Suppressor macrophage treated with lipopolysaccharide for 4 hours (primary cell): ENCODE results near the gene HOXC10.

Experiments
- DNase-seq: peaks from one replicate; pipeline ENCODE4 v3.0.0-alpha.2; 2020

The HOXC10 gene

GRCh38 chr12:53965281-53966084 is 19.5 kb upstream of the HOXC10 start:
- no peak for DNase-seq

GRCh38 chr12:53966085-53966384 is 18.9 kb upstream of the HOXC10 start:
- no peak for DNase-seq

DNA sequence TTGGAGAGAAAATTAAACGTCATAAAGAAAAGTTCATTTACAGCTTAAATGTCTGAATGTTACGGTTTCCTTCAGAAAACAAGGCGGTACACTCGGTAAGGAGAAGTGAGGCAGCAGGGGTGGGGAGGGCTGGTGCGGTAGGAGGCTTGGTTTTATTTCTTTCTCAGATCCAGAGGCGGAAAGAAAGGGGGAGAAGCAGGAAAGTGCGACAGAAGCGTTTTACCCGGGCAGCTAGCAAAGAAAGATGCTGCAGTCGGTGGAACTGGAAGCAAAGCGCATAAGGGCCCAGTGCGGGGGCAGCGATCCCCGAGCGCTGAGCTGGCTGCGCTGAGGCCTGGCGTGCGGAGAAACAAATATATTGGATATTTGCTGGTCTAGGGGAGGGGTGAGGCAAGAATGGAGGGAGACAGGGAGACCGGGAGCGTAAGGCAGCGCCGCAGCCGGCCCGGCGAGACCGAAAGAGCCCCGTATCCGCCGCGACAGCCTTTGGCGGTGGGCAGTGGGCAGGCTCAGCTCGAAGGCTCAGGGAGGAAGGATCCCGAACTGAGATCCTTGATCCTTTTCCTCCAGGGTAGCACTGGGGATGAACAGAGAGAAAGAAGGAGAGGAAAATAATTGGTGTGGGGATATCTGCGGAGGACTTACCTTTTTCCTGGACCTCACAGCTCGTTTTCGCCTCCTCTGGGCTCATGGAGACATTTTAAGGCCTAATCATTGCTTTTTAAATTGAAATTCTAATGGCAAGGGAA is 18.4 kb upstream of the HOXC10 start:
- no peak for DNase-seq

DNA sequence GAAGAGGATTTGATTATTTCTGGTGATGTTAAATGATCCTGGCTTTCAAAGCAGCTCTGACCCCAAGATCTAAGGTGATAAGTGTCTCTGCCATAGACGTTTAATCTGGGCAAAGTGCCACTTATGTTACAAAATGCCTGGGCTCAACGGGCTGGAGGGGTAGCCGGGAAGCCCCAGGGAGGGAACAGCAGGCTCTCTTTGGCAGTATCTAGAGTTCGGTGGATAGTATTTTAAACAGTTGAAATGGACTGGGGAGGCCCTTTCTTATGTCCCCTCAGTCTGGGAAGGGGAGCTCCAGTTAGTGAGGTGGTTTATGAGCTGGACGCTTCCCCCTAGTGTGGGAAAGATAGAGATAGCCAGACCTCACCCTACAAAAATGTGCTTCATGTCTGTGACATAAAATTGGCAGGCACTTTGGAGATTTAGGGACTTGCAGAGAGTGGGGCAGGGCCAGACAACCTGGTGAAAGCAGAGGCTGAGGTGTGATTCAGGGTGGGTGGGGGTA is 17.5 kb upstream of the HOXC10 start:
- DNase-seq, result no peak

DNA sequence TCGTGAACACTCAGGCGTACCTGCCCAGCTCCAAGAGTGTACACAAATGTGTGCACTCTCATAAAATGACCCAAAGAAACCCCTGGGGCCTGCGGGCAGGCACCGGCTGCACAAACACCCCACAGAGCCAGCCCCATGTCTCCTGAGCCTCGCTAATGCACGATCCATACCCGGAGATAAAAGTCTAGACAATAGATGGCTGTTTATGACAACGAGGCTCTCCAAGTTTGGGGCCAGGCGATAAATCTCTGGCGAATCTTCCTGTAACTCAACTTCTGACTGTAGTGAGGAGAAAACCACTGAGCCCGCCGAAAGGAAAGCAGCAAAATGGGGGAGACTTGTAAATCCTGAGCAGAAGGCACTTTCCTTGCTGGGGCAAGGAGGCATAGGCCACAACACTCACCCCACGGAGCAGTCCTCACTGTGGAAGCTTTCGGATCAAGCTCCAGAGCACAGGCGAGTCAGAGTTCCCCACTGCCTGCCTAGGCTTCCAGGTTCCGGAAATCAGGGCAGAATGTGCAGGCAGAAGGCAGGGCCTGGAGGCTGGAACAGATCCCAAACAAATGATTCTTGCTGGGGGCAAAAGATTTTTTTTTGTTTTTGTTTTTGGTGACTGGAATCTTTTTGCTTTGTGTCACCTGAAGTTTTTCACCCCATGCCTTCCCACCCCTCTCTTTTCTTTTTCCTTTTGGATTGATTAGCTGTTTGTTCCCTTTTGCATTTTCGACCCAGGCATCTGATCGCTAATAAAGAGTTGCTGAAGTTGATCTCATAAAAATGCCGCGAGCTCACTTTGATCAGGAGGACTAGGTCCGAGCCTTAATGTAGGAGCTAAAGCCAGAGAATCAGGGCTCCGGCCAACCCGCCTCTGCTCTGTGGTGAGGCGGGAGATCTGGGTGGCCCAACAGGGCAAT is 16.5 kb upstream of the HOXC10 start:
- DNase-seq, result no peak

GRCh38 chr12:53969588-53970259 is 15.2 kb upstream of the HOXC10 start:
- no peak for DNase-seq

DNA sequence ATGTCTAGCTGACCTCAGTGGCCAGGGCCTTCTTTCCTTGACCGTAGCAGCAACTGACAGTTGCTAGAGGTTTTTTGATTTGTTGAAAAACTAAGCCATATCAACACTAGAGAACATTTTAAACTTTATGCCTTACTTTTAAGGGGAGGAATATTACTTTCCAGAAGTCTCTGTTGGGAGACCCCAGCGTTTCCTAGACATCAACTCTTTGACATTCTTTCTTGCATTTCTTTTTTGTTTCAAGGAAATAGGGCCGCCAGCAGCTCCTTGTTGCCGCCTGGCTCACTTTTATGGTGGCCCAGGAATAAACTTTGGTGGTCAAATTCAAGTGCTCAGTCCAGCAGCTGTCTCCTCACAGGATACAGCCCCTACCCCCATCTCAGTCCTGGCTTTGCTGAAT is 14.5 kb upstream of the HOXC10 start:
- DNase-seq, result no peak

DNA sequence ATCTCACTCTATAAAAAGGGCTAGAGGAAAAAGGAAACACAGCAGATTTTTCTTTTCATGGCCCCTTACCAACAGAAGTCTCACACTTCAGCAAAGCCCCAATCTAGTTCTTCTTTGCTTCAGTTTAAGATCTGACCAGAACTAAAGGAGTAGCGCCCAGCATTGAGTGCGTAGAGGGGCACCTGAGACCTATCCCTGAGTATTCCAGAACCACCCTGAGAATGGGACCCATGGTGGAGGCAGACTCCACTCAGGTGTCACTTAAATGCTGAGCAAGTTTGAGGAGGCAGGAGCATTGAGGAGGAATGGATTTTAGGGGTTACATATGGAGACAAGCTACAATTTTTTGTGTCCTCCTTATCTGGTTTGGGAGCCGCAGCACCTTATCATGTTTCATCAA is 13.8 kb upstream of the HOXC10 start:
- no peak for DNase-seq

GRCh38 chr12:53971686-53972085 is 13.3 kb upstream of the HOXC10 start:
- DNase-seq, result no peak

GRCh38 chr12:53972152-53972702 is 12.7 kb upstream of the HOXC10 start:
- no peak for DNase-seq

- no peak for DNase-seq
These were observed 12.2 kb upstream of the HOXC10 start, which contains the start of gene HOXC11 for GRCh38 chr12:53972722-53973235. Gene HOXC11 (plus strand): TSS chr12:53973126. CDS start chr12:53973242, 116 bp downstream.

DNA sequence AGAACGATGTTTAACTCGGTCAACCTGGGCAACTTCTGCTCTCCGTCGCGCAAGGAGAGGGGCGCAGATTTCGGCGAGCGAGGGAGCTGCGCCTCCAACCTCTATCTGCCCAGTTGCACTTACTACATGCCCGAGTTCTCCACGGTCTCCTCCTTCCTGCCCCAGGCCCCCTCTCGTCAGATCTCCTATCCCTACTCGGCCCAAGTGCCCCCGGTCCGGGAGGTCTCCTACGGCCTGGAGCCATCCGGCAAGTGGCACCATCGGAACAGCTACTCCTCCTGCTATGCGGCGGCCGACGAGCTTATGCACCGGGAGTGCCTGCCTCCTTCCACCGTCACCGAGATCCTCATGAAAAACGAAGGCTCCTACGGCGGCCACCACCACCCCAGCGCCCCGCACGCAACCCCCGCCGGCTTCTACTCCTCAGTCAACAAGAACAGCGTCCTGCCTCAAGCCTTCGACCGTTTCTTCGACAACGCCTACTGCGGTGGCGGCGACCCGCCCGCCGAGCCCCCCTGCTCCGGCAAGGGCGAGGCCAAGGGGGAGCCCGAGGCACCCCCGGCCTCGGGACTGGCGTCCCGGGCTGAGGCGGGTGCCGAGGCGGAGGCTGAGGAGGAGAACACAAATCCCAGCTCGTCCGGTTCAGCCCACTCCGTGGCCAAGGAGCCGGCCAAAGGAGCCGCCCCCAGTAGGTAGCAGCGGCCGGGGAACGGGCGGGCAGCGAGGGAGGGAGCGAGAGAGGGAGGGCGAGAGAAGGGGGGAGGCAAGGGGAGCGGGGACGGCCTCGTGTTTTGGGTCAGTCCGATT is 11.5 kb upstream of the HOXC10 start:
- no peak for DNase-seq

- peak; percentile 19 for DNase-seq
These were observed 10.6 kb upstream of the HOXC10 start, which contains the start of gene HOTAIR for GRCh38 chr12:53974084-53975063. Gene HOTAIR (minus strand): TSS chr12:53974954.

- DNase-seq, result no peak
These were observed 9.9 kb upstream of the HOXC10 start for GRCh38 chr12:53975064-53975471.

DNA sequence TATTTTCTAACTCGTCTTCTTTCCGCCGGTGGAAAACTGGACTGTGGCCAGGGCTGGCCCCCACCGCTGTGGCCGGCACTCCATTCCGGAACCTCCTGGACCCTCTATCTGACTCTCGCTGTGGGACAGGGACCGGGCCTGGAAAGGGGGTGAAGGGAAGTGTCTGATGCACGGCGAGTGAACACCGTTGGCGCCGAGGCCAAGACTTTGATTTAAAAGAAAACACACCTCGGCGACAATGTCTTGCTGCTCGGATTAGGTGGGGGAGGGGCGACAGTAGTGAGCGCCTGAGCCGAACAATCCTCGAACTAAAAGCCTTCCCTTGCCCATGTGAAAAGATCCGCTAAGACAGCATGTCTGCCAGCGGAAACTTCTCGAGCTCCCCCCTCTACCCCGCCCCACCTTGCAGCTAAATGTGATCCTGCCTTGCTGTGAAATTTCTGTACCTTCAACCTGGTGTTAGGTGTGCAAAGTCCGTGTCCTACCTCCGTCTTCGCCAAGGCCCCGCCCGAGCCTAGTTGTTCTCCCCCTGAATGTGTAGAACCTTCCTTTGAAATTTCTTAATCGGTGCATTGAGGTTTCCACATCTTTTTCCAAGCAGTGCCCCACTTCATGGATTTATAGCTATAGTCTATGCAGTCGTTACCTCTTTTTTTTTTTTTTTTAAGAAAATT is 9.3 kb upstream of the HOXC10 start:
- DNase-seq, result no peak

- no peak for DNase-seq
These were observed 8.6 kb upstream of the HOXC10 start for GRCh38 chr12:53976172-53976822.

DNA sequence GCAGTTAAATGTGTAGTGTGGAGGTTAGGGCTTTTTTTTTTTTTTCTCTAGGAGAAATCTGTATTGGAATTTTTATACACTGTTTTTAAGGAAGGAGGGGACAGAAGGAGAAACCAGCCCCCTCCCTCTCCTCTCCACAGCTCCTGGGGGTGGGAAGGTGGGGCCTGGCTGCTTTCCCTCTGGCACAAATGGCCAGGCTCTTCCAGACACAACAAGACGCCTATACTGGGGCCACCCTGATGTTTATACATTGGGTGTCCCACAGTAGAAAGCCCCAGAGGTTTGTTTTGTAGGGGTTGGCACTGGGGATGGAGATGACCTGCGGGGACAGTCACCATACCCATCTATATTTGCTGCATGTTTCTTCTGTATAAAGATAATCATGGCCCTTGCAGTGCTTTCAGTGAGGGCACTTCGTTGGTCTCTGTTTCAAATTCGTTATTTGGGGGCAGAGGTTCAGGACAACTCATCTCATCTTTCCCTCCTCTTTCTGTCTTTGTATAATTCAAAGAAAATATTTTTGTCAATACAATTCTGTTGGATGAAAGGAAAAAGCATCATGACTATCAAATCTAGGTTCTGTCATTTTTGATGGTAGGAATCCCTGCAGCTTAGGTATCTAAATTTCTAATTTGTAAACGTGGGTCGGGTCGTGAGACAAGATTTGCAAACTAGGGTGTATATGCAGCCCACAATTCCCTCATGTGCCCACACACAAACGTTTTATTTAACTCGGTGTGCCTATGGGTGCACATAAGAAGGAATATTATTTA is 7.9 kb upstream of the HOXC10 start:
- DNase-seq, result no peak
